ENCODE data around the gene SLC5A1.

SLC5A1 gene

GRCh38 chr22:32042924-32043323 lies at the start of gene SLC5A1:
TSS of gene SLC5A1 (plus strand) at chr22:32043261. CDS start at chr22:32043282, 21 bp downstream.
- DNase-seq (ENCODE audit: low read depth), result no peak

- DNase-seq (ENCODE audit: low read depth), result no peak
These were observed 48.0 kb upstream of the SLC5A1 start for GRCh38 chr22:31995046-31995445.

- peak; percentile 17 for DNase-seq (ENCODE audit: low read depth)
These were observed 47.3 kb upstream of the SLC5A1 start for GRCh38 chr22:31995807-31996206.

GRCh38 chr22:31998784-31999385 lies 44.2 kb upstream of the SLC5A1 start:
- no peak for DNase-seq (ENCODE audit: low read depth)

GRCh38 chr22:32000181-32000580 lies 42.9 kb upstream of the SLC5A1 start:
- DNase-seq (ENCODE audit: low read depth), result no peak

GRCh38 chr22:32005453-32005852 lies 37.6 kb upstream of the SLC5A1 start:
- peak; percentile 55 for DNase-seq (ENCODE audit: low read depth)

GRCh38 chr22:32013200-32013599 lies 29.9 kb upstream of the SLC5A1 start:
- no peak for DNase-seq (ENCODE audit: low read depth)

- no peak for DNase-seq (ENCODE audit: low read depth)
These were observed 27.0 kb upstream of the SLC5A1 start for GRCh38 chr22:32016081-32016480.

- DNase-seq (ENCODE audit: low read depth), result peak; percentile 70
These were observed 25.0 kb upstream of the SLC5A1 start for GRCh38 chr22:32018056-32018455.

- DNase-seq (ENCODE audit: low read depth), result peak; percentile 97
These were observed 22.9 kb upstream of the SLC5A1 start for GRCh38 chr22:32020117-32020516.

- no peak for DNase-seq (ENCODE audit: low read depth)
These were observed 21.3 kb upstream of the SLC5A1 start for GRCh38 chr22:32021716-32022115.

- no peak for DNase-seq (ENCODE audit: low read depth)
These were observed 19.7 kb upstream of the SLC5A1 start for GRCh38 chr22:32023251-32023827.

- DNase-seq (ENCODE audit: low read depth), result peak; percentile 67
These were observed 18.3 kb upstream of the SLC5A1 start for GRCh38 chr22:32024796-32025195.

GRCh38 chr22:32030518-32031247 lies 12.4 kb upstream of the SLC5A1 start:
- no peak for DNase-seq (ENCODE audit: low read depth)

- no peak for DNase-seq (ENCODE audit: low read depth)
These were observed 11.6 kb upstream of the SLC5A1 start for GRCh38 chr22:32031466-32031865.

GRCh38 chr22:32034275-32034674 lies 8.8 kb upstream of the SLC5A1 start:
- no peak for DNase-seq (ENCODE audit: low read depth)

GRCh38 chr22:32037236-32037635 lies 5.8 kb upstream of the SLC5A1 start:
- no peak for DNase-seq (ENCODE audit: low read depth)

- DNase-seq (ENCODE audit: low read depth), result no peak
These were observed 2.6 kb upstream of the SLC5A1 start for GRCh38 chr22:32040324-32040904.

- DNase-seq (ENCODE audit: low read depth), result no peak
These were observed 330 bp downstream of the SLC5A1 start for GRCh38 chr22:32043391-32043790.

GRCh38 chr22:32044477-32044876 lies 1.4 kb downstream of the SLC5A1 start:
- DNase-seq (ENCODE audit: low read depth), result no peak

- DNase-seq (ENCODE audit: low read depth), result no peak
These were observed 1.9 kb downstream of the SLC5A1 start for GRCh38 chr22:32044913-32045312.

GRCh38 chr22:32048069-32048468 lies 5.0 kb downstream of the SLC5A1 start:
- no peak for DNase-seq (ENCODE audit: low read depth)
